Hepatocyte (in vitro differentiated cells): ENCODE results near the gene C3orf20. TPM values are rescaled to one million over a fixed set of nuclear protein-coding genes. Genes with fewer than 3 reads are reported as not detected.

Source experiments
- DNase-seq: peaks from one replicate; pipeline ENCODE4 v3.0.0-alpha.2; 2016; ENCODE audit warnings: low spot score
- H2AFZ ChIP-seq: fragments of 200-600 bp; sonication (generic); 2 replicates; pipeline ENCODE4 v1.6.0; 2016; ENCODE audit warnings: antibody characterized with exemption, mild to moderate bottlenecking
- H3K27ac ChIP-seq: fragments of 200-600 bp; sonication (generic); 2 replicates; pipeline ENCODE4 v1.5.1; 2016; ENCODE audit warnings: mild to moderate bottlenecking
- H3K27me3 ChIP-seq: fragments of 200-600 bp; sonication (generic); 2 replicates; pipeline ENCODE4 v1.6.1; 2016
- H3K36me3 ChIP-seq: fragments of 200-600 bp; sonication (generic); replicated peaks from 2 replicates; pipeline ENCODE4 v1.5.1; 2016; ENCODE audit warnings: low read depth; ENCODE audit not compliant: insufficient read depth
- H3K4me1 ChIP-seq: fragments of 200-600 bp; sonication (generic); 2 replicates; pipeline ENCODE4 v1.5.1; 2016; ENCODE audit warnings: mild to moderate bottlenecking, moderate library complexity; ENCODE audit not compliant: insufficient read depth
- H3K4me2 ChIP-seq: fragments of 200-600 bp; sonication (generic); 2 replicates; pipeline ENCODE4 v1.6.0; 2016
- H3K4me3 ChIP-seq: fragments of 200-600 bp; sonication (generic); 2 replicates; pipeline ENCODE4 v1.5.1; 2016; ENCODE audit warnings: mild to moderate bottlenecking
- H3K79me2 ChIP-seq: fragments of 200-600 bp; sonication (generic); 2 replicates; pipeline ENCODE4 v1.6.0; 2017; ENCODE audit warnings: mild to moderate bottlenecking
- H3K9me2 ChIP-seq: fragments of 200-600 bp; sonication (generic); replicated peaks from 2 replicates; pipeline ENCODE4 v1.6.0; 2017; ENCODE audit warnings: mild to moderate bottlenecking; ENCODE audit not compliant: insufficient read depth
- H3K9me3 ChIP-seq: fragments of 200-600 bp; sonication (generic); 2 replicates; pipeline ENCODE4 v1.5.1; 2016; ENCODE audit warnings: low read depth, mild to moderate bottlenecking
- H4K20me1 ChIP-seq: fragments of 200-600 bp; sonication (generic); 2 replicates; pipeline ENCODE4 v1.6.0; 2016; ENCODE audit warnings: mild to moderate bottlenecking; ENCODE audit not compliant: insufficient read depth, poor library complexity, severe bottlenecking
- EZH2 ChIP-seq: fragments of 200-600 bp; sonication (generic); IDR thresholded peaks from 2 replicates; pipeline ENCODE4 v1.6.1; 2016; ENCODE audit warnings: antibody characterized with exemption, mild to moderate bottlenecking, borderline replicate concordance
- EZH2phosphoT487 ChIP-seq: fragments of 200-600 bp; sonication (generic); IDR thresholded peaks from one replicate; pipeline ENCODE4 v1.6.1; 2018; ENCODE audit warnings: antibody characterized with exemption, mild to moderate bottlenecking, low read depth, moderate library complexity; ENCODE audit not compliant: unreplicated experiment, severe bottlenecking
- WGBS: methylation state at CpG from one replicate; pipeline ENCODE4 v1.1.6; 2016; ENCODE audit warnings: low lambda C conversion rate; ENCODE audit errors: missing lambda C conversion rate; 5-methylcytosine and 5-hydroxymethylcytosine counted together
- polyA plus RNA-seq: library from polyadenylated mRNA; unstranded; fragments of >200 nt; fragmentation: Nextera tagmentation; extraction: Ambion mirVana; gene quantifications from 2 replicates; pipeline ENCODE4 v1.2.1, GENCODE V29; 2016
- total RNA-seq: library from RNA; depleted of rRNA; stranded (reverse); fragments of >200 nt; gene quantifications from 2 replicates; pipeline ENCODE4 v1.2.3, GENCODE V29; 2014
- TF ChIP-seq, protein P1 (sequence below): fragments of 200-600 bp; sonication (generic); IDR thresholded peaks from 2 replicates; pipeline ENCODE4 v1.5.1; 2016; ENCODE audit warnings: antibody characterized with exemption, mild to moderate bottlenecking; ENCODE audit not compliant: poor library complexity

The C3orf20 gene
- total and polyA plus RNA-seq, 2 experiments from 2014 or later: 0.07 TPM; not detected in 1

DNA sequence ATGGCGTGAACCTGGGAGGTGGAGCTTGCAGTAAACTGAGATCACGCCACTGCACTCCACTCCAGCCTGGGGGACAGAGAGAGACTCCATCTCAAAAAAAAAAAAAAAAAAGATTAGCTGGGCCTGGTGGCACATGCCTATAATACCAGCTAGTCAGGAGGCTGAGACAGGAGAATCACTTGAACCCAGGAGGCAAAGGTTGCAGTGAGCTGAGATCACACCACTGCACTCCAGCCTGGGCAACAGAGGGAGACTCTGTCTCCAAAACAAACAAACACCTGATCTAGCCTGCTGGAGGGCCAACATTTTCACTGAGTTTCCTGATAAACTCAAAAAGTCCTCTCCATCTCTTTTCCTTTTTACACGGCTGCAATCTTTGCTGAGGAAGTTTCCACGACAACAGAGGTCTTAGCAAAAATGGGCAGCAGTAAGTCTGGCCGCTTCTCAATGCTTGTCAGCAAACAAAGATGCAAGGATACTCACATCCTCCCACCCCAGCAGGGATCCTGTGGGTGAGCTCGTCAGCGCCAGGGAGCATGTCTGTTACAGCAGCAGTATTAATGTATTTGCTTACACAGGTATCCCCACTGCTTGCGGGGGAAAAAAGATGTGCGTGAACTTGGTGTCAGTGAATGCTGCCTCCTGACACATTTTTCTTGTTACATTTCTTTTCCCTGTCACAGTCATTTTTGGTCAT, 44.4 kb upstream of the C3orf20 start:
- H3K4me3 ChIP-seq: no peak overlapping the region
- no peak overlapping the region for H2AFZ ChIP-seq

GRCh38 chr3:14631101-14631497, 43.8 kb upstream of the C3orf20 start:
- H3K27ac ChIP-seq: no peak overlapping the region
- H3K79me2 ChIP-seq: no peaks in the 10 kb centered on the region
- no peak overlapping the region for H2AFZ ChIP-seq
- H4K20me1 ChIP-seq: no peaks in the 10 kb centered on the region
- H3K4me1 ChIP-seq: peaks cover 2% of the 10 kb centered on the region
- no peaks in the 10 kb centered on the region for H3K36me3 ChIP-seq
- no peak for TF ChIP-seq EZH2phosphoT487
- TF ChIP-seq, protein P1, sequence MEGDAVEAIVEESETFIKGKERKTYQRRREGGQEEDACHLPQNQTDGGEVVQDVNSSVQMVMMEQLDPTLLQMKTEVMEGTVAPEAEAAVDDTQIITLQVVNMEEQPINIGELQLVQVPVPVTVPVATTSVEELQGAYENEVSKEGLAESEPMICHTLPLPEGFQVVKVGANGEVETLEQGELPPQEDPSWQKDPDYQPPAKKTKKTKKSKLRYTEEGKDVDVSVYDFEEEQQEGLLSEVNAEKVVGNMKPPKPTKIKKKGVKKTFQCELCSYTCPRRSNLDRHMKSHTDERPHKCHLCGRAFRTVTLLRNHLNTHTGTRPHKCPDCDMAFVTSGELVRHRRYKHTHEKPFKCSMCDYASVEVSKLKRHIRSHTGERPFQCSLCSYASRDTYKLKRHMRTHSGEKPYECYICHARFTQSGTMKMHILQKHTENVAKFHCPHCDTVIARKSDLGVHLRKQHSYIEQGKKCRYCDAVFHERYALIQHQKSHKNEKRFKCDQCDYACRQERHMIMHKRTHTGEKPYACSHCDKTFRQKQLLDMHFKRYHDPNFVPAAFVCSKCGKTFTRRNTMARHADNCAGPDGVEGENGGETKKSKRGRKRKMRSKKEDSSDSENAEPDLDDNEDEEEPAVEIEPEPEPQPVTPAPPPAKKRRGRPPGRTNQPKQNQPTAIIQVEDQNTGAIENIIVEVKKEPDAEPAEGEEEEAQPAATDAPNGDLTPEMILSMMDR: no peak
- TF ChIP-seq EZH2: no peak
- WGBS: 90% methylated on average over 5 of the region's 5 CpGs
- H3K27me3 ChIP-seq: no peaks in the 10 kb centered on the region
- no peaks in the 10 kb centered on the region for H3K9me2 ChIP-seq
- DNase-seq: no peak
- H3K4me2 ChIP-seq: no peak overlapping the region
- no peak overlapping the region for H3K4me3 ChIP-seq
- no peaks in the 10 kb centered on the region for H3K9me3 ChIP-seq

More for the DNA sequence above, 44.4 kb upstream of the C3orf20 start:
- Histone ChIP-seq H3K4me1 (peaks cover 2% of the 10 kb centered on the region), H3K27me3 (no peaks in the 10 kb centered on the region), H3K4me2 (no peak overlapping the region), H4K20me1 (no peaks in the 10 kb centered on the region), H3K79me2 (no peaks in the 10 kb centered on the region), H3K9me2 (no peaks in the 10 kb centered on the region), H3K36me3 (no peaks in the 10 kb centered on the region), H3K27ac (no peak overlapping the region), H3K9me3 (no peaks in the 10 kb centered on the region)
- no peak for DNase-seq
- WGBS: 82% methylated on average over 9 of the region's 9 CpGs
- TF ChIP-seq EZH2phosphoT487: no peak
- no peak for TF ChIP-seq EZH2
- TF ChIP-seq, protein P1: no peak

GRCh38 chr3:14631687-14632441, 43.1 kb upstream of the C3orf20 start:
- no peaks in the 10 kb centered on the region for H3K79me2 ChIP-seq
- H3K27ac ChIP-seq: no peak overlapping the region
- no peaks in the 10 kb centered on the region for H3K9me3 ChIP-seq
- H3K4me3 ChIP-seq: no peak overlapping the region
- DNase-seq: no peak
- H3K4me2 ChIP-seq: no peak overlapping the region
- no peaks in the 10 kb centered on the region for H3K36me3 ChIP-seq
- WGBS: 87% methylated on average over 8 of the region's 8 CpGs
- no peaks in the 10 kb centered on the region for H4K20me1 ChIP-seq
- H3K4me1 ChIP-seq: peaks cover 2% of the 10 kb centered on the region
- no peaks in the 10 kb centered on the region for H3K9me2 ChIP-seq
- H3K27me3 ChIP-seq: no peaks in the 10 kb centered on the region
- H2AFZ ChIP-seq: no peak overlapping the region
- TF ChIP-seq EZH2: no peak
- TF ChIP-seq, protein P1: no peak
- no peak for TF ChIP-seq EZH2phosphoT487
